Measurements from ENCODE around the gene FAM120B.
"Not testable (repeated sequence)": the region's sequence is repeated elsewhere in the genome, so short reads cannot be mapped to it uniquely, and the experiment has no call there.

The FAM120B gene

DNA sequence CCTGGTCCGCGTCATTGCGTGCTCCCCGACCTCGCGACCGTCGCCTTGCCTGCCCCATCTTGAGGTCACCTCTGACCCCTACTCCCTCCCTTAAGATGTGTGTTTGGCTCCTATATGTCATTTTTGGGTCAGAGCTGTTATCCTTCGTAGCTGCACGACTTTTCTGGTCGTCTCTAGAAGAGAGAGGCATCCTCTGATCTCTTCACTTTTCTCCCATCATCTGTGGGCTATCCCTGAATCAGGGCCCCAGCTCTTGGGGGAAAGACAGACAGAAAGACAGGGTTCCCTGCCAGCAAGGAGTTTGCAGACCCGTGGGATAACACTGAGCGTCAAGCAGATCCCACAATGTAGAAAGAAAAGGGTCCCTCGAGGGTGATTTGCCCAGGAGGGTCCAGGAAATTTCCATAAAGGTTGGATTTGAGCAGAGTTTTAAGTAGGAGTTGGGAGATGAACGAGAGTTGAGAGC is 555 bp downstream of the FAM120B start:
- no peak for DNase-seq

DNA sequence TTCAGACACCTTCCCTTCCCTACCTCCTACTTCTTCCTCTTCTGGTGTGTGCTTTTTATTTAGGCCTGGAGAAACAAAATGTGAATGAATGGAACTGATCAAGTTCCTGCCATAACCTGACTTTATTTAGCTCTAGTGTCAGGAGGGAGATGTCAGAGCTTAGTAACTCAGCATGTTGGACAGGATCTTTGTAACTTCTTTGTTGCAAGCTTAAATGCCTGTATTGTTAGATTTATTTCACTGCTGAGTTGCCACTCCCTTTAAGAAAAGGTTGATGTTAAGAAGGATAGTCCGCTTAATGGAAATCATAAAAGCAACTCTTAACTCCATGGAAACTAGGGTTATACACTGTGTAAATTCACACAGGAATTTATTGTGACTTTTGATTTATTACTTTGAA is 2.2 kb downstream of the FAM120B start:
- no peak for DNase-seq

DNA sequence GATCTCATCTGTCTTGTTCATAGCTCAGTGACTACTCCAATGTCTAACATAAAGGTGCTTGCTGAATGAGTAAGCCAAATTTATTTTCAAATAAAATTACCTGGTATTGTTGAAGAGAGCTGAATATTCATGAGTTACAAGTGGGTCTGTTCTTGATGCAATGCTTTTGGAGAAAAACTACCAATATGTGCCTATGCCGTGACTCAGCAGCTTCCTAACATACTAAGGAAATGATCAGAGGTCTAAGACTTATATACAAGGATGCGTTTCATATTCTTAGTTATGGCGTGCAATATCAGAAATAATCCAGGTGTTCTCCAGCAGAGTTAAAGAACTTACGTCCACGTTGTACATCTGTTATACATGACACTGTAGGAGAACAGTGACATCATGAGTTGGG is 5.1 kb downstream of the FAM120B start:
- no peak for DNase-seq

DNA sequence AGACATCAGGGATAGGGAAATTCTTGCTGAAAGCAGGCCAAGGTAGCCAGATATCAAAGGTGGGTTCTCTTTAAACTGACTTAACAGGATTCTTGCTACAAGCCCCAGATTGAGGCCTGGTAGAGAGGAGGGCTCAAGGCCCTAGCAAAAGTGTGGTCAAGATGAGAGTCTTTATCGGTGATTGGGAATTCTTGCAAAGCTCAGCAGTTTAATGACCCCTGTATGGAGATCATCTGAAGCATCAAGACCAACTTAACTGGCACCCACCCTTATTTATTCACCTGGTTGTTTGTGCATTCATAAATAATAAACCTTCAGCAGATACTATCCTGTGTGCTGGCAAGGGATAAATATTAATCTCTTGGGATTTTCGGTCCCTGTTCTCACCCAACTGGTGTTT is 6.3 kb downstream of the FAM120B start:
- DNase-seq: no peak

DNA sequence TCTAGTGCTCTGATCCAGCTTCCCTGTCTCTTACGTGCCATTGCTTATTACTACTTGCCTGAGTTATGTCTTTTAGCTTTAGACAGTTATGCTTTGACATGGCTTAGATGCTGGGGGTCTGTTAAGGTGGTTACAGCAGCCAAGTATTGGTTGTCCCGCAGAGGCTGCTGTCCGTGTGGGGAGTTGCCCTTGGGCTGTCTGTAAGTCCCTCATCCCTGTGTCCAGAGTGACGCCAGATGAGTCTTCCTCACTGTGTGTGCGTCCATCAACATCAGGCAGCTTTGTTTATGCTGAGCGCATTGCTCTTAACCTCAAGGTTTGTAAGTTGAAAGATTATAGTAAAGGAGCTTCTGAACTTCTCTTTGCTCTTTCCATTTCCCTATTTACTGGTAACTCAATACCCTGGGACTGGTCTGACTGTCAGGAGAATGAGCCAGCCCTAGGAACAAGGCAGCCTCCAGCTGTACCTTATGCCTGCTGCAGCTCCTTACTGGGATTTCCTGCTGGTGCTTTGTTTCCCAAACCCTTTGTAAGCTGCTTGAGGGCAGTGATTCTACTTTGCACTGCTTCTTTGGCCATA is 7.2 kb downstream of the FAM120B start:
- no peak for DNase-seq

DNA sequence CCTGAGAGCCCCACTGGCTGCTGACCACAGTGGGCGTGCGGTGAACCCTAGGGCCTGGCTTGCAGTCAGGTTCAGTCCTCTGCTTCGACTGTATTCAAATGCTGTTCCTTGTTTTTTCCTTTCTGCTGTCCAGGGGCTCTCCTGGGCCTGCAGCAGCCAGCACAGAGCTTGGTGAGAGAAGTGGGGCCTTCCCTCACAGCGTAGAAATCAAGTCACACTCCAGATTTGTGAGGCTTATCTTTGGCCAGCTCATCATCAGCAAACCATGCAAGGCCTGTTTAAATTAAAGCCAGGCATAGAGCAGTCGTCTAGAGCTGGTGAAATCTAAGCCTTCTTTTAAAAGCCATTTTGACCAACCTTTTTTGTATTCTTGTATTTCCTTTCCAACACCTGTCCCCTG is 8.4 kb downstream of the FAM120B start:
- DNase-seq: no peak

DNA sequence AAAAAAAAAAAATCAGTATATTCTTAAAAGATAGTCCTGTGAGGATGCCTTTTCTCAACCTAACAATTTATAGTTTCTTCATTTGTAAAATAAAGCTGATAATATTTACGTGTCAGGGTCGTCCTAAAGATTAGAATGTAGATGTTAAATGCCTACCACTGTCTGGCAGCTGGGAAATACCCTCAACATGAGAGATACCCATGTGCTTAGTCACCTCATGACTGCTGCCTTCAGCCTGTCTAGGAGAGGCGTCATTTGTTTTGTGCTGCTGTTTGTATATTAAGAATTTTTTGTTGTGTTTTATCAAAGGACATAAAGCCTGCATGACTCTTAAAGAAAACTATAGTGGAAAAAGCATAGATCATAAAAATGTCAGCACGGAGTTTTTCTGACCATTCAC is 9.5 kb downstream of the FAM120B start:
- DNase-seq: no peak

DNA sequence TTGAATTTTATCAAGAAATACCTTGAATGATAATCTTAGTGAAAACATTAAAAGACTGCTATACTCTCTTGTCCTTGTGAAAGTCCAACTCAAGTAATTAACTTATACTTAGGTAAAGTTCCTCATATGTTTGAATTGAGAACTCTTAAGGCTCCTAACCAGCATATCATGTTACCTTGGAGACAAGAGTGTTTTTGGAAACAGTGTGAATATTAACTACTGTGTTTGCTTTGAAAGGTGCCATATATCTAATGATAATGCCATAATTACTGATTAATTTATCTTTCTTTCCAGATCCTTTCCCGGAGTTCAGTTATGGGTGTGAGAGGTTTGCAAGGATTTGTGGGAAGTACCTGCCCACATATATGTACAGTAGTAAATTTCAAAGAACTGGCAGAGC is 10.5 kb downstream of the FAM120B start:
- DNase-seq: no peak

DNA sequence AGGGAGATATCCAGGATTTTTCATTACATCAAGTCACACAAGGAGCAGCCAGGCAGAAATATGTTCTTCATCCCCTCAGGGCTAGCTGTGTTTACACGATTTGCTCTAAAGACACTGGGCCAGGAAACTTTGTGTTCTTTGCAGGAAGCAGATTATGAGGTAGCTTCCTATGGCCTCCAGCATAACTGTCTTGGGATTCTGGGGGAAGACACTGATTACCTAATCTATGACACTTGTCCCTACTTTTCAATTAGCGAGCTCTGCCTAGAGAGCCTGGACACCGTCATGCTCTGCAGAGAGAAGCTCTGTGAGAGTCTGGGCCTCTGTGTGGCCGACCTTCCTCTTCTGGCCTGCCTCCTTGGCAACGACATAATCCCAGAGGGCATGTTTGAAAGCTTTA is 11.2 kb downstream of the FAM120B start:
- DNase-seq: no peak

DNA sequence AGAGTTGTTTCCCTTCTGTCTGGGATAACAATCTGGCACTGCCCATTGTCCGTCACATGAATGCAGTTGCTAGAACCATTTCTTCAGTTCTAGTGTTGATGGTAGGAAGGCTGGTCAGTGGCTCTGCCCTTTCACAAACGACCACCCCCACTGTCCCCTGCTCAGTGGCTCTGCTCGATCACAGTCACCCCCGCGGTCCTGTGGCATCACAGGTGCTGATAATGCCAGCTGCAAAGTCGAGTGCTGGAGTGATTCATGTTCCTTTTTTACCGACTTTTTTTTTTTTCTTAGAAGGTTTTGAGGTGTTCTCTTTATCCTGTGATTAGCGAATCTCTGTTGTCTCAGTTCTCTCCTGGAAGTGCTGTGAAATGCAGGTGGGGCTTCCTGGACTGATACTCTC is 22.8 kb downstream of the FAM120B start:
- DNase-seq: no peak

DNA sequence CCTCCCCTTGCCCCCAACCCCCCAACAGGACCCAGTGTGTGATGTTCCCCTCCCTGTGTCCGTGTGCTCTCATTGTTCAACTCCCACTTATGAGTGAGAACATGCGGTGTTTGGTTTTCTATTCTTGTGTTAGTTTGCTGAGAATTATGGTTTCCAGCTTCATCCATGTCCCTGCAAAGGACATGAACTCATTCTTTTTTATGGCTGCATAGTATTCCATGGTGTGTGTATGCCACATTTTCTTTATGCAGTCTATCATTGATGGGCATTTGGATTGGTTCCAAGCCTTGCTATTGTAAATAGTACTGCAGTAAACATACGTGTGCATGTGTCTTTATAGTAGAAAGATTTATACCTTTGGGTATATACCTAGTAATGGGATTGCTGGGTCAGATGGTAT is 28.6 kb downstream of the FAM120B start:
- not testable (repeated sequence) for DNase-seq

DNA sequence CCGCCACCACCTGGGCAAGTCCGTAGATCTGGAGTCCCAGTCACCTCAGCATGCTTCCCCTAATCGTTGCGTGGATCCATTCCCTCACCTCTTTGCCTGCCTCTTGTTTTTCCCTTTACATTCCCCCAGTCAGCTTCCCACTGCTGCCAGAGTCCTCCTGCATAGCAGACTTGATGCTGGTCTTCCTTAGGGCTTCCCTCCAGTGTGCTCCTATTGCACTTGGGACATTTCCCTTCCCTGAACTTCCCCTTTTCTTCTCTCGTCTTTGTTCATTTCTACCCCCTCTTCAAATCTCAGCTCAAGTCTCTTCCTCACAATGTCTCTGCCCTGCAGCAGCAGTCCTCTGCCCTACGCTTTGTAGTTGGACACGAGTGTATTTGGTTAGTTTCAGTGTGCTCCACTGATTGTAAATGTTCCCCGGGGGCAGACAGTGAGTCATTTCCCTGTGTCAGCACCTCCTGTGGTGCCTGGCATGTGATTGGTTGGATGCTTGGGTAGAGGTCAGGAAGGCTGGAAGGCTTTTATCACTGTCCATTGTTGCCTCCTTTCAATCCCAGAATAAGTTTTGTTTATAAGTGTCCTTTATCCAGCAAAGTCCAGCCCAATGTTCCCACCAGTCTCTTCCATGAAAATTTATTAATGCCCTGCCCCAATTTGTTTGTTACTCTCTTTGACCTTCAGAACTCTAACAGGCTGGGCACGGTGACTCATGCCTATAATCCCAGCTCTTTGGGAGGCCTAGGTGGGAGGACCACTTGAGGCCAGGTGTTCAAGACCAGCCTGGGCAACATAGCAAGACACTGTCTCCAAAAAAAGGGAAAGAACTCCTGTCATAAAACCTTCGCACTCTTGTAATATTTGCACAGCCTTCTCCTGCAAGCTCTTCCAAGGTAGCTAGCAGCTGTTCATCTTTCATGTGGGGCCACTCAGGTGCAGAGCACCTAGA is 38.3 kb downstream of the FAM120B start:
- DNase-seq: no peak

DNA sequence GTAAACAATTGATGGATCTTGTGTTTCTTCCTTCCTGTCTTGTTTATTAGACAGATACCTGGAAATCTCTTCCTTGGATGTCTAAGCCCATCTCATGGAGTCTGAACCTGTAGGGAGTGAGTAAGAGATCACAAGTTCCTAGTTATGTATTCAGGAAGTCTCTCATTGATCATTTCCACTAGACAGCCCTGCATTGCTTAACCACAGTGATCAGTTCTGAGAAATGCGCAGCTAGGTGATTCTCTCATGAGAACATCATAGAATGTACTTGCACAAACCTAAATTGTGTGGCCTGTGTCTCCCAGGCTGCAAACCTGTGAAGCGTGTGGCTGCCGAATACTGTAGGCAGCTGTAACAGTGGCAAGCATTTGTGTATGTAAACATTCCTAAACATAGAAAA is 39.1 kb downstream of the FAM120B start:
- DNase-seq: no peak

DNA sequence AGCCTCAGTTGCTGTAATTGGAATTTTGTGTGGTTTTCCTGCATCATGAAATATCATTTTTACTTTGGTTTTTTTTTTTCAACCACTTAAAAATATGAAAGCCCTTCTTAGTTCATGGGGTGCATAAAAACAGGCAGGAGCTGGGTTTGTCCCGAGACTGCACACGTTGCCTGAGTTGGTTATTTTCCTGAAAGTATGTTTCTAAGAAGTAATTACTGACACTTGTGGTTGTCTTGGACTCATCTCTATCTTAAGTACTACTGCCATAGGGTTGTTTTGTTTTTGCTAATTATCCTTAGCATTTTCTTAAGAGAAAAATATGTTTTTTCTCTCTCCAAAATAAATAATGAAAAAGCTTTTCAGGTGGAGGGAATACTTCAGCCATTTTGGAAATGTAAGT is 40.1 kb downstream of the FAM120B start:
- DNase-seq: no peak

DNA sequence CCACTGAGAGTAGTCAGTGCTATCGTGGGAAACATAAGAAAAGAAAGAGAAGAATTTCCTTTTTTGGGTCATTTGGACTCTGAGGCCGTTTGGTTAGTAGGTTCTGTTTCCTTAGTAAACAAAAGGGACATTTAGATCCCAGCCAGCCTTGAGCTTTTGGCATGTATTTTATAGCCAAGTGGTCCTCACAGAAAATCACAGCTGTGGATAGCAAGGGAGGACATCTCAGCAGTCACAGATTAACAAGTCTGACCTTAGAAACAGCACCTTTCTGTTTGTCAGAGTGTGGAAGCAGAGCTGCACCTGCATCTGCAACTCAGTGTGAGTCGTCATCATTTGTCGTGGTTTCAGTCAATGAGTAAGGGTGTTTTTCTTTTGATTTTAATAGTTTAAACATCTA is 40.5 kb downstream of the FAM120B start:
- DNase-seq: no peak

DNA sequence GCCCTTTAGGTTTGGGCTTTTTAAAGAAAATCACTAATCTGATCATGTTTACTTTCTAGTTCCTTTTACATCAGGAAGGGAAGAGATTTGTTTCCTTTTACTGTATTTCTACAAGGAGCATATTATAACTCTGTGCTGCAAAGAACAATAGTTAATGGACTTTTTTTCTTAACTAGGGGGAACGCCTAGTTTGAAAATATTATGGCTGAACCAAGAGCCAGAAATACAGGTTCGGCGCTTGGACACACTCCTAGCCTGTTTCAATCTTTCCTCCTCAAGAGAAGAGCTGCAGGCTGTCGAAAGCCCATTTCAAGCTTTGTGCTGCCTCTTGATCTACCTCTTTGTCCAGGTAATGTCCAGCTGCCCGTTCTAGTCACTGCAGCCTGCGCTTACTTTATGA is 41.4 kb downstream of the FAM120B start:
- DNase-seq: no peak

DNA sequence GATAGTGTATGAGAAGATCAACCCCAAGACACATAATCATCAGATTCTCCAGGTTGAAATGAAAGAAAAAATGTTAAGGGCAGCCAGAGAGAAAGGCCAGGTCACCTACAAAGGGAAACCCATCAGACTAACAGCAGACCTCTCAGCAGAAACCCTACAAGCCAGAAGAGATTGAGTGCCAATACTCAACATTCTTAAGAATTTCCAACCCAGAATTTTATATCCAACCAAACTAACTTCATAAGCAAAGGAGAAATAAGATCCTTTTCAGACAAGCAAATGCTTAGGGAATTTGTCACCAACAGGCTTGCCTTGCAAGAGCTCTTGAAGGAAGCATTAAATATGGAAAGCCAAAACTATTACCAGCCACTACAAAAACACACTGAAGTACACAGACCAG is 44.9 kb downstream of the FAM120B start:
- DNase-seq: not testable (repeated sequence)

DNA sequence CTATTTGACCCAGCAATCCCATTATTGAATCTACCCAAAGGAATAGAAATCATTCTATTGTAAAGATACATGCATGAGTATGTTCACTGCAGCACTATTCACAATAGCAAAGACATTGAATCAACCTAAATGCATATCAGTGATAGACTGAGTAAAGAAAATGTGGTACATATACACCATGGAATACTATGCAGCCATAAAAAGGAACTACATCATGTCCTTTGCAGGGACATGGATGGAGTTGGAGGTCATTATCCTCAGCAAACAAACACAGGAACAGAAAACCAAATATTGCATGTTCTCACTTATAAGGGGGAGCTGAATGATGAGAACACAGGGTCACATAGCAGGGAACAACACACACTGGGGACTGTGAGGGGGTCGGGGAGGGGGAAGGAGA is 48.6 kb downstream of the FAM120B start:
- DNase-seq: not testable (repeated sequence)

DNA sequence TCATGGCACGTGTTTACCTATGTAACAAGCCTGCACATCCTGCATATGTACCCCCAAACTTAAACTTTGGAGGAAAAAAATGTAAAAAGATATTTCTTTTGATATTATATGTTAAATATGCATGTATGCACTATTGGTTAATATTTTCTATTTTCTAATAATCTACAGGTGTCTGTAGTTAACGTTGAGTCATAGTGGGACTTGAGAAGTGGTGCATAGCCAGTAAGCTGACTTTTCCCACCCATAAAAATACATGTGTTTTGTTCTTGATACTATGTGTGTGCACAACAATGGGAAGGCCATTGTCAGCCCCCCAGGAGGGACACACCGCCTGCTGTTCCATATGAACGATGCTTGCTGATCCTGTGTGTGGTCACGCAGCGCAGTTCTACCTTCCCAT is 49.1 kb downstream of the FAM120B start:
- DNase-seq: no peak

DNA sequence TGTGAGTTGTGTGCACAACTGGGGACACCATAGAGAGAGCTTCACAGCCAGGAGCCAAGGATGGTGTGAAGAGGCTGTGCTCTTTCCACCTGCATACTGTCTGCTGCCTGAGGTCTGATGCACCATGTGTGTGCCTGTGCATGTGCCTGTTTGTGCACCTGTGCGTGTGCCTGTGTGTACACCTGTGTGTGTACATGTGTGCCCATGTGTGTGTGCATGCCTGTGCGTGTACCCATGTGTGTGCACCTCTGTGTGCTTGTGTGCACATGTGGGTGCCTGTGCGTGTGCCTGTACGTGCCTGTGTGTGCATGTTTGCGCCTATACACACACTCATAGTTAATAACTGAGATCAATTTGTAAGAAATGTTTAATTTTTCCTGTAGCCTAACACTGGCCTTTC is 51.3 kb downstream of the FAM120B start:
- no peak for DNase-seq

DNA sequence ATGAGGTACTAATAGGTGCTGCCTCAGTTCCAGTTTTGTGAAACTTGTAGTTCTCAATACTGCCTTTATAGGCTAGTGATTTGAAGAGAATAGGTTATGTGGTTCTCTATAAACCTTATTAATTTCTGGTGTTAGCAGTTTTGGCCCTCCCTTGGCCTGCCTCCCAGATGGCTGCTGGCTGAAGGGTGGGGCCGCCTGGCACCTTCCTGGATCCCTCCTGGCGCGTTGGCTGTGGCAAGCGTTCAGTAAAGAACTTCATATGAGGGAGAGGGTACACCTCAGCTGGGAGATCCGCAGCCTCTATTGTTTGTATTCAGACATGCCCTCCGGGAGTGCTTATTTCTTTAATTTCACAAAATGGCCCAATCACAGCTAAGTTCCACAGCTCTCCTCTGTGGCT is 51.9 kb downstream of the FAM120B start:
- no peak for DNase-seq

DNA sequence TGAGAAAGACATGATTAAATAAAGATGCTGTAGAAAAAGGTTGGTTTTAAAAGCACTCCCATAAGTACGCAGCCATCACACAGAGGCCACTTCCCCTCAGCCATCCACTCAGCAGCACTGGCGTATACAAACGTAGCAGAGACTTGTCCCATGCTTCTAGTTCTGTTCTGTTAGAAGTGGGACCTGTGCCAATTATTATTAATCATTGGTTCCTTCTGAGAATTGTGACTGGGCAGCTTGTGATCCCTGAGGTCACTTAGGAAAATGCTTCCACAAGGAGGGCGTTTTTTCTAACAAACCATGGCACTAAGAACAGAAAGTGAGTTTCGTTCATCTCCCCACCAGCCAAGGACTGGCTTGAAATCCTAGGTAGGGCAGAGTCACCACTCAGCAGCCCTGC is 53.9 kb downstream of the FAM120B start:
- no peak for DNase-seq

DNA sequence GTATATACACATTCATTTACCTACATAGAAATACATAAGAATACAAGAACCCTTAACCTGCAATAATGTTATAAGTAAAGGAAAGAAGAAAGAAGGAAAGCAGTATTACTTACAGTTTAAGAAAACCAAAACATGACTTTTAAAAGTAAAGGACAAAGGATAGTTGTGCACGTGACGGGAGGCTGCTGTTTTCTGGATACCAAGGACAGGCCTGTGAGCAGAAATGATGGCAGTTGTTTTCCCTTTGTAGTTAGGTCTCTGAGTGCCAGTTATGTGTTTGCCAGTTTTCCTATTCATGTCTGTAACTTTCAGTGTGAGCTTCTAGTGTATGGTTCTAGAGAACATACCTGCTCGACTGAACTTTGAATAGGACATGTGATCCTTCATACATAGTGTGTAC is 54.8 kb downstream of the FAM120B start:
- DNase-seq: no peak

DNA sequence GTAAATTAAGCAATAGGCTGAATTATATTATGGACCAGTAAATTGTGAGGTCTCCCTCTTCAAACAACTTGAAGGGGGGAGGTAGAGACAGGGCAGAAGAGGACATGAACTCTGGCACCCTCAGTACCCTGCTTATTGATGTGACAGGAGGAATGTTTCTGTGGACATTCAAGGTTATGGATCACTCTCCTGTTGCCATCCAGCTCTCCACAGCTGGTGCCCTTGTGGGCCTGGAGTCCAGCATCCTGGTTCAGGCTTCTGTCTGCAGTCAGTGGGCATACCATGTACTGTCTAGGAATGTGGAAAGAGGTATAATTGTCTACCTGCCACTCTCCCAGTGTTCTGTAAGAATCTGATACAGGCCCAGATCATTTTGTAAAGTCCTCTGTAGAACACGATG is 55.6 kb downstream of the FAM120B start:
- DNase-seq: no peak

DNA sequence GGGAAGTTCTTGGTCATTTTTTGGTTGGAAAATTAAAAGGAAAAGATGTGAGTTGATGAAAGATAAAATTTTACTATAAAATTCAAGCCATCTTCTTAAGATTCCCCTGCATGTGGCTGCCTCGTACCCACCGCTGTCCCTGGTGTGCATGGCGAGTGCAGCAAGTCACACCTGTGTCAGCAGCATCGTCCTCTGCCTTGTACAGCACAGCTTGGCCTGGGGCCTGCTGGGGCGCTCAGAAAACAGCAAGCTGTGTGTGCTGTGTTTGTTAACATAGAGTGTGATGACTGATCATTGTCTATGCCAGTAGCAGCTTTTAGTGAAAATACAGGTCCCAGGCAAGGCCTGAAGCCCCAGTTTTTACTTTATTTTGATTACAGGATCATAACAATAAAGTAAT is 56.7 kb downstream of the FAM120B start:
- no peak for DNase-seq

Measured in NCI-H1694 (cell line).